Ascending aorta (tissue), 2 donors: Measurements from ENCODE around the gene RGMA. TPM values are rescaled to one million over a fixed set of nuclear protein-coding genes. Genes with fewer than 3 reads are reported as not detected.

Source experiments
- DNase-seq, 2 donors: peaks; one replicate each; pipeline ENCODE4 v3.0.0-alpha.2; 2019; ENCODE audit warnings: low spot score in 2 of 2
- H3K27ac ChIP-seq, 2 donors: fragments of 200-600 bp; sonication (generic); one replicate each; pipeline ENCODE4 v1.5.1; 2016 to 2017; ENCODE audit warnings: mild to moderate bottlenecking in 1 of 2
- H3K27me3 ChIP-seq: fragments of 200-600 bp; sonication (generic); one replicate; pipeline ENCODE4 v1.5.1; 2017
- H3K36me3 ChIP-seq, 2 donors: fragments of 200-600 bp; sonication (generic); one replicate each; pipeline ENCODE4 v1.5.1; 2016
- H3K4me1 ChIP-seq, 2 donors: fragments of 200-600 bp; sonication (generic); one replicate each; pipeline ENCODE4 v1.5.1; 2016 to 2017; ENCODE audit warnings: mild to moderate bottlenecking in 1 of 2
- H3K4me3 ChIP-seq, 2 donors: fragments of 200-600 bp; sonication (generic); one replicate each; pipeline ENCODE4 v1.5.1; 2016 to 2017; ENCODE audit warnings: mild to moderate bottlenecking in 1 of 2
- H3K9me3 ChIP-seq, 2 donors: fragments of 200-600 bp; sonication (generic); one replicate each; pipeline ENCODE4 v1.5.1; 2016
- CTCF ChIP-seq, 3 experiments: fragments of 200-600 bp in 2 of 3; fragments of 450-650 bp in 1 of 3; sonication (generic) in 2 of 3; IDR thresholded peaks; one replicate each; pipeline ENCODE4 v1.5.1; 2016 to 2019; ENCODE audit warnings: antibody characterized with exemption in 3 of 3, mild to moderate bottlenecking in 1 of 3, moderate library complexity in 1 of 3
- intact Hi-C: fragments of 100-400 bp; cut with DNase I; formaldehyde crosslinking; loops from one replicate; pipeline ENCODE4 v1.15.1; 2023
- total RNA-seq: library from RNA; depleted of rRNA; stranded (reverse); fragments of >200 nt; gene quantifications from one replicate; pipeline ENCODE4 v1.1.0, GENCODE V29; 2016

The RGMA gene
- total RNA-seq, 1 donor from 2014 or later = 76.7 TPM

GRCh38 chr15:92990031-92990430, 99.0 kb downstream of the RGMA start:
- Histone ChIP-seq H3K4me1 (no peaks in the 10 kb centered on the region), H3K9me3 (no peaks in the 10 kb centered on the region), H3K36me3 (peaks cover 59 to 74% of the 10 kb centered on the region in 2 donors), H3K4me3 (no peak overlapping the region), H3K27me3 (no peaks in the 10 kb centered on the region), H3K27ac (no peak overlapping the region)
- no peak for TF ChIP-seq CTCF (IDR thresholded peaks at IDR 0.05)
- intact Hi-C loops = no loop called here
- no peak for DNase-seq

GRCh38 chr15:92989470-92989869, 99.5 kb downstream of the RGMA start:
- Histone ChIP-seq H3K4me1 (no peaks in the 10 kb centered on the region), H3K27me3 (no peaks in the 10 kb centered on the region), H3K36me3 (peaks cover 65 to 77% of the 10 kb centered on the region in 2 donors), H3K9me3 (no peaks in the 10 kb centered on the region), H3K4me3 (no peak overlapping the region), H3K27ac (no peak overlapping the region)
- DNase-seq = no peak
- TF ChIP-seq CTCF (IDR thresholded peaks at IDR 0.05) = no peak
- intact Hi-C loops = no loop called here

Other genes with a start within 250 kb of the RGMA start
- gene CHD2, start 188.9 kb downstream of the RGMA start, total RNA-seq = 61.2 TPM